Stimulated activated naive CD4-positive, alpha-beta T cell (primary cell): Measurements from ENCODE around the gene ACADS.

ENCODE experiments used
- DNase-seq, 6 experiments: peaks; one replicate each; lab custom pipeline; 2025; lab: John Stamatoyannopoulos, UW

The ACADS gene, protein sequence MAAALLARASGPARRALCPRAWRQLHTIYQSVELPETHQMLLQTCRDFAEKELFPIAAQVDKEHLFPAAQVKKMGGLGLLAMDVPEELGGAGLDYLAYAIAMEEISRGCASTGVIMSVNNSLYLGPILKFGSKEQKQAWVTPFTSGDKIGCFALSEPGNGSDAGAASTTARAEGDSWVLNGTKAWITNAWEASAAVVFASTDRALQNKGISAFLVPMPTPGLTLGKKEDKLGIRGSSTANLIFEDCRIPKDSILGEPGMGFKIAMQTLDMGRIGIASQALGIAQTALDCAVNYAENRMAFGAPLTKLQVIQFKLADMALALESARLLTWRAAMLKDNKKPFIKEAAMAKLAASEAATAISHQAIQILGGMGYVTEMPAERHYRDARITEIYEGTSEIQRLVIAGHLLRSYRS

DNA sequence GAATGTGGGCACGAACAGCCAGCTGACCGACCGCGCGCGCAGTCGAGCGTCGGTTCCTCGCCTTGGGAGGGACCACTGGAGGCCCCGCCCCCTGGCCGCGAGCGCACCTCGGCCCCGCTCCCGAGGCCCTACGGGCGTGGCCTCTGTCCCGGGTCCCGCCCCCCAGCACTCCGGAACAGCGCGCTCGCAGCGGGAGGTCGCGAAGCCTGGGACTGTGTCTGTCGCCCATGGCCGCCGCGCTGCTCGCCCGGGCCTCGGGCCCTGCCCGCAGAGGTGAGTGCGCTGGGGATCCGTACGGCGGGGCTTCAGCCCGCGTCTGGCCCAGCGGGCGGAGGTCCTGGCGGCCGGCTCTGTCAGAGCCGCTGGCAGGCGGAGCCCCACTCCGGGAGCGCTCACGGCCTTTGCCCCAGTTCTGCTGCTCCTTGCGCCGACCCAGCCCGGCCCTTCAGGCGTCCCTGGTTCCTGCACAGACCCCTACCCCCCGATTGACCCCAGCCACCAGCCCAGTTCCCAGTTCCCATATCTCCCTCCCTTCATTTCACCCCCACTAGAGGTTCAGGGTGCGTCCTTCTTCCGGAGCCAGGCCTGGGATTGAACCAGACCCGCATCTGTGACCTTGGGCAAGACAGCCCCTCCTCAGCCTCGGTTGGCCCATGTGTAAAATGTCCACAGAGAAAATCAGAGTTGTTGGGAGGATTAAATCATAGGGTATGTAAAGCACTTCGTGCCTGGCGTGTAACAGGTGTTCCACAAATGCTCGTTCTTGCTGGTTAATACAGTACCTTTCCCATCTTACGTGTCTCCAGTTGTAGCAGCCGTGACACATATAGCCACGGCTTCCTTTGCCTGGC, at the start of gene ACADS:
Gene ACADS, plus strand, starts transcription at position 168 of the 851 bp plus-strand sequence. Its CDS starts 60 bp downstream, at position 228.
- DNase-seq, result peak; percentile 68 to 87 (median 82)

DNA sequence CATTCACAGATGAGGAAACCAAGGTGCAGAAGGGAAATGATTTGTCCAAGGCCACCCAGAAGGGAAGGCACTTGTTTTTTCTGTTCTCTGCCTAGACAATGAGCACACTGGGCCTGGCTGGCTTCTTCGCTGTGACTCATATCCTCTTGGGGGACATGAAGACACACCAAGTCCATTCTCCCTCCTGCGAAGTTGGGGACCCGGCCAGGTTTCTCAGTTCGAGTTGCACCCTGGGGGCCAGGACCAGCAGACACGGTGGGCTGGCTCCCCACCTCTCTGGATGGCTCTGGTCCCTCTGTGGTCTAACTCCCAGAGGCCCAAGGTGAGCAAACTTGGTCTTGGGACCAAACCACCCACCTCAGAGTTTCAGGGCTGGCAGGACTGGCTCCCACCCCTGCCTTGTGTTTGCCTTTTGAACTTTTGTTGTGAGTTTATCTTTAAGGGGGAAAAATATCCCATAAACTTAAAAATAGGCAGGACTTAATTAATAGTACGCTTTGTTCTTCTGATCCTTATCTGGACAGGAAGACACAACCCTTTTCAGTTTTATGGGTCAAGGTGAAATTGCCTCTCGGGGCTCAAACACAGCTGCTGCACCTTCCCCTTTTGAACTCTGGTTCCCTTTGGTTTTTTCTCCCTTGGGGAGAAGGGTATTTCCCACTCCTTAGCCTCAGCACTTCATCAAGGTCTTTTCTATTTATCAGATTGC, 47.7 kb upstream of the ACADS start:
- DNase-seq, result no peak

DNA sequence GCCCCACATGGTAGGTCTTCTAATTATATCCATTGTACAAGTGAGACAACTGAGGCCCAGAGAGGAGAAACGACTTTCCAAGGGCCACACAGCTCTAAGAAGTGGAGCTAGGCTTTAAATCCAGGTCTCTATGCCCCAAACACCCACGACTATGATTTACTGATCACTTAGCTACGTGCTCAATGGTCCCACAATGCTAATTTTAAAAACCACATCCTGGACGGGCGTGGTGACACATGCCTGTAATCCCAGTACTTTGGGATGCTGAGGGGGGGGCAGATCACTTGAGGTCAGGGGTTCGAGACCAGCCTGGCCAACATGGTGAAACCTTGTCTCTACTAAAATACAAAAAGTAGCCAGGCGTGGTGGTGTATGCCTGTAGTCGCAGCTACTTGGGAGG, 47.1 kb upstream of the ACADS start:
- no peak for DNase-seq

DNA sequence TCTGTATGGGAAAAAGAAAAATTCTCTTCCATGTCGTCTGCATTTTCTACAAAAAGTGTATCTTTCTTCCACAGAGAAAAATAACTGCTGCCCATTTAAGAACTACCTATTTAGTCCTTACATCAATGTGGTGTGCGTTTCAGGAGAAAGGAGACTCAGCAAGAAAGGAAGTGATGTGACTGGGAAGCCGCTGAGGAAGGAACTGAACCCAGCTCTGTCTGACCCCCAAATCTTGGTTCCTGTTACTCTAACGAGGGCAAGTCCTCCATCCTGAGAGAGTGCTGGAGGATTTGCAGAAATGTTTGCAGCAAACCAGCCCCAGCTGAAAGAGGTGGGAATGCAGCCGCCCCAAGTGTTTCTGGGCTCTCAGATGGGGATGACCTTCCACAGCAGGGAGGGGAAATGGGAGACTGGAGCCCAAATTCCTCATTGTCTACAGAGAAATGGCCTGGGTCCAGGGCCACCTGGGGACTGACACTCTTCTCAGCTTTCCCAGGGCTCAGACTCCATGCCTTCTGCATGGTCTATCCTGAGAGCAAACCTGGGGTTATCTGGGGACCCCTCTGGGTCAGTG, 45.4 kb upstream of the ACADS start:
- DNase-seq, result no peak

DNA sequence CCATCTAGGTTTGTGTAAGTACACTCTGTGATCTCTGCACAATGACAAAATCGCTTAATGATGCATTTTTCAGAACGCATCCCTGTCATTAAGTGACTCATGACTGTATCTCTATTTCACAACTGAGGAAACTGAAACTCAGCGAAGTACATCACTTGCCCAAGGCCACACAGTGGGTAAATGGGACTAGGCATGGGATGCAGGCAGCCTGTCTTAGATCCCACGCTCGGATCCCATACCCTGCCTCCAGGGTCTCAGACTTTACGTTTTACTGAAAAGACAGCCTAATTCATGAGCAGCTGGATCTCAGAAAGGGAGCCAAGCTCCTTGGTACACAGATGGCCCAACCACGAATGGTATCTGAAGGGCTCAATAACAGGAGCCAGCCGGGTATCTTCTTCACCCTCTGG, 41.1 kb upstream of the ACADS start:
- no peak for DNase-seq

DNA sequence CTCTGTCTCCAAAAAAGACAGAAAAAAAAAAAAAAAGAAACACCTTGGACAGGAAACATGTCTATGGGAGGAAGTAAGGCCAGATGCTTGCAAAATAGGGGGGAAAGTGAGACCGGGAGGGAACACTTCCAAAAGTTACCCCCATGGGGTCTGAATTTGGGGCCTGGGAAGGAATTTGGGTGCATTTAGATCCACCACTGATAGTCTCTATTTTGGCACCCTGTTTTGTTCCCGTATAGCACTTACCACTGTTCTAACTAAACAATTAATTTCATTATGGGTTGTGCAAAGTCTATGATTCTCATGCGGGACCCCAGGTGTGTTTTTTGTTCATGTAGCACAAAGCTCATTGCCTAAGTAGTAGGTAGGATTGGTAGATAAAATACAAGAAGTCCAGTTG, 40.1 kb upstream of the ACADS start:
- DNase-seq, result no peak

DNA sequence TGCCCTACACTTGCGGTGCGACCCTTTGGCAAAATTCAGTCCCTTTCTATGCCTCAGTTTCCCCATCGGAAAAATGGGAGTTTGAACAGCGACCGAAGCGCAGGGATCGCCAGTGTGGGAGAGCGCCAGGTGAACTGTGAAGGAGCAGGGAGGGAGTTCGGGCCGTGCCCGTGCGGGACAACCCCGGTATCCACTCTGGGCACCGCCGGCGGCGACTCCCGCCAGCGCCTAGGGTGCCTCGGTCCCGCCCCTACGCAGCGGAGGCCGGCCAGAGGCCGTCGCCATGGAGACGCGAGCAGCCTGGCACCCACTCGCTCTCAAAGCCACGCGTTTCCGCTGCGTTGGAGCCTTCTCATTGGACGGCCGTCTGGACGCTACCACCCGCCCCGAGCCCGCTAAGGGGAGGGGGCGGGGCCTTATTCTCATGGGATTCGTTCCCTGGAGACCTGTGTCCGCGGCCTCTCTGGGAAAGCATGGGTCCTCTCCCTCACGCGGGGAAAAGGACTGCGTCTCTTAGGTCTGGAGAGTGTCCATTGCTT, 39.4 kb upstream of the ACADS start:
- peak; percentile 95 to 99 (median 98) for DNase-seq

DNA sequence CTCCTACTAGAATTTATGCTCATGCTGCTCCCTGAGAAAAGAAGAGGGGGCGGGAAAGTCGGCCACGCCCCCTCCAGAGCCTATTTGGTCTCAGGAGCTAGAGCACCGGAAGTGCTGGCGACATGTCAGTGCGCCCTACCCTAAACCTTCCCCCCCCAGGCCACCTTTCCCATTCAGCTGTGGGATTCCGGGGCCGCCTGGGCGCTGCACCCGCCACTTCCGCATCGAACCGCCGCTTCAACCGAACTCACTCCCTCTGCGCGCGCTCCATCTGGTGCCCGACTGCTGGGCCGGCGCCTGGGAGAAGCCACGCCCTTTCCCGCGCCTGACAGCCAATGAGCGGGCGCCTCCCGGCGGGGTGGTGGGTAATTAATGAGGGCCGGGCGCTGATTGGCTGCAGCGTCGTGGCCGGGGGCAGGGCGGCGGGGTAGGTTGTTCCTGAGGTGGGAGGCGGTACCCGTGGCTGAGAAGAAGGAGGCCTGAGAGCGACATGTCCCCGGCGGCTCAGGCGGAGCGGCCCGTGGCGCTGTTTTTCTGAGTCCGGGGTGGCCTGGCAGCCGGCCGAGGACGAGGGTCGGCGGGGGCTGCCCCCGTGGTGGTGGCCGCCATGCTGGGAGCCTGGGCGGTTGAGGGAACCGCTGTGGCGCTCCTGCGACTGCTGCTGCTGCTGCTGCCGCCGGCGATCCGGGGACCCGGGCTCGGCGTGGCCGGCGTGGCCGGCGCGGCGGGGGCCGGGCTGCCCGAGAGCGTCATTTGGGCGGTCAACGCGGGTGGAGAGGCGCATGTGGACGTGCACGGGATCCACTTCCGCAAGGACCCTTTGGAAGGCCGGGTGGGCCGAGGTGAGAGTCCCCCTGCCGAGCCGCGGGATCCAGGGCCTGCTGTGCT, 38.7 kb upstream of the ACADS start, which contains the start of gene MLEC:
Gene MLEC, plus strand, starts transcription at position 460 of the 888 bp plus-strand sequence. Its CDS starts 148 bp downstream, at position 608.
- DNase-seq, result peak; percentile 99 to 100 (median 99)

DNA sequence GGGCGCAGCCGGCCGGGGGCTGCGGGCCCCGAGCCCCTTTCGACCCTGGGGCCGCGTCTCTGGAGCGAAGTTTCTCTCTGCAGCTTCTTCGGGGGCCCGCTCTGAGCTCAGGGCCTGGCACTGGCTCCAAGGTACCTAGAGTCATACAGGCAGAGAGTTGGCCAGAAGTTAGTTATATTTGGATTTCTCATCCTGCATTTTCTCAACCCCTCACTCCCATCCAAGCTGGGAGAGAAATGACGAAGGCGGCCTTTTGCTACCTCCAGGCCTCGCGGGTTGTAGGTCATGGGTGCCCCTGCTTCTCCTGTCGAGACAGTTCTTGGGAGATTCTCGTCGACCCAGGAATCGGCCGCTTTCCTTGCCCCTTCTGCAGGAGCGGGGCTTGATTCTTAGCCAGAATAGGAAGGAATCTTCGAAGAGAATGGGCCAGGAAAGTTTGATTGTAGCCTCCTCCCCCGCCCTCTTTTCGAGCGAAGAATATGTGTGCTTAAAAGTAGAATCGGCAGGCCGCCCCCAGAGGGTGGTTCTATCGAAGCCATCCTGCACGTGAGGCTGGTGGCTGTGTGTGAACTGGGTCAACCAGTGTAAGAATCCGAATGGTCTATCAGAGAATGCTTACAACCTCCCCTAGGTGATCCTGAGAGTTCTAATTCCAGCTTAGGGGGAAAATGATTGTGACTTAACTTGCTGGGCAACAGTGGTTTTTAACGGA, 37.9 kb upstream of the ACADS start:
- DNase-seq, result peak in 4 of 6 experiments; percentile 2 to 17 (median 11)

DNA sequence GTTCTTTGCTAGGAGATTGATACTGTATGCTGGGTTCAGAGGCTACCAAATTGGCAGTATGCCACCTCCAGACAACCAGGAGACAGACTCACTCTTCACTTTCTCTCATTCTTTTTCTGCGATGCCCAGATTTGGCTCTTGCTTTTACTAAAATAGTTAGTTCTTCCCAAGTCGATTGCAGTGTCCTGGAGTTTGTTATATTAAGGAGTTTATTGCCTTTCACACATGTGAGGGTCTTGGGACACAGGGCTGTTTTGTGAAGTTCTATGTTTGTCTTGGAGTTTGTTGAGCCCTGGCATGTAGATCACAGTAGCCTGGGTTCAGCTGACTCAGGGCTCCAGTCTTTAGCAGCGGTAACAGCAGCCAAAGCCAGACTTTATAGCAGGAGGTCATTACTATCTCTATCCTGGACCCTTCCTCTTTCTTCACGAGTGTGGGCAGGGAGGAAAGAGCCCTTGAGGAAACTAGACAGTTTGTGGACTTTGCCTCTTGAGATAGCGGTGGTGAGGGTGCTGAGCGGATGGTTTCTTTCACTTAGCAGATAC, 37.0 kb upstream of the ACADS start:
- DNase-seq, result no peak

DNA sequence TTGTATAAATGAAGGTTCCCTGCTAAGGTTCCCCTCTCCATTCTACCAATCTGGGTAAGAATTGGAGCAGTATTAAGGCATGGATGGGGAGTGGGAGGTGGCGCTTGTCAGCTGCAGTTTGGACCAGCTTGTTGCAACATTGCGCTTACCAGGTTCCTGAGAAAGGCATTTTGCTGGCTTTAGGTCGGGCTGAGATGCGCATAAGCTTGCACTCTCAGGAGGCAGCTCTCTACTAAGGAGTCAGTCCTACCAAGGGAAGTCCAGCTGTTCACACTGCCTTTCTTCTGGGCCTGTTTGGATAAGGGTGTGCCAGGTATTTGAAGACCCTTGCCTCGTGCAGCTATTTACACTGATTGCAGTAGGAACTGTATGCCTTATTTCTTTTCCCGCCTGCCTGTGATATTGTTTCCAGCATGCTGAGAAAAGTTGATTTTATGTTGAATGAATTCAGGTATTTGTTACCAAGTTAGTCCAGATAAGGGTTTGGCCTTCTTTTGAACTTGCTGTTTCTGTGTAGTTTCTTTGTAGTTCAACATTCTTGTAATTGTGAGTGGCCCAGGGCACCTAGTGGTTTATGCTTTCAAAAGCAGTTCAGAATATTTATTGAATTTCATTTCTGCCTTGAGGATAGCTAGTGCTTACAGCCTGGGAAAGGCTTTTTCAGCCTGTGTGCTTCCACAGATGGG, 36.1 kb upstream of the ACADS start:
- no peak for DNase-seq

DNA sequence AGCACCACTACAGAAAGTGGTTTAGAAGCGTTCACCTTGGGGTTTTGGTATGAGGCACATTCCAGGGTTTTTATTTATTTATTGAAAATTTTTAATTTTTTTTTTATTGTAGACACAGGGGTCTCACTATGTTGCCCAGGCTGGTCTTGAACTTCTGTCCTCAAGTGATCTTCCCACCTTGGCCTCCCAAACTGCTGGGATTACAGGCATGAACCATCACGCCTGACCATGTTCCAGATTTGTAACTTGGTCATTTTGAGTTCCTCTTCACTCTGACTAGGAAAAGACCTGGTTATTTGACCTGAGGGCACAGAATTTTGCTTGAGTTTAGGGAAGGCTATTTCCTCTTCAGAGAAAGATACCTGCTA, 35.6 kb upstream of the ACADS start:
- peak in 1 of 6 experiments; percentile 6 for DNase-seq

DNA sequence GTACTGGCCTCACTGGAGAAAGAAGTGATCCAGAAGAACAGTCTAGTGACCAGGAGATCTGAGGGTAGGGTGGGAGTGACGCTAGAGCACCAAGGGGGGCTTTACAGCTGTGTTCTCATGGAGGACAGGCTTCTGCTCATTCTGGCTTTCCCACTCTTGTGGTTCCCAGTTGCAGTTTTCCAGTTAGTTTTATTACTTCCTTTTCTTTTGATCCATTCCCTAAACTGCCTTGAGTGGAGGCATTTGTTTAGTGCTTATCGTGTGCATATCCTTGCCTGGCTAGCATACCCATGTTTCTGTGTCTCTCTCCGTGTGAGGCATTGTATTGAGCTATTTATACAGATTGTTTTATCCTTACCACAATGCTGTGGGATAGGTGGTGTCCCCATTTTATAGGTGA, 34.6 kb upstream of the ACADS start:
- no peak for DNase-seq

DNA sequence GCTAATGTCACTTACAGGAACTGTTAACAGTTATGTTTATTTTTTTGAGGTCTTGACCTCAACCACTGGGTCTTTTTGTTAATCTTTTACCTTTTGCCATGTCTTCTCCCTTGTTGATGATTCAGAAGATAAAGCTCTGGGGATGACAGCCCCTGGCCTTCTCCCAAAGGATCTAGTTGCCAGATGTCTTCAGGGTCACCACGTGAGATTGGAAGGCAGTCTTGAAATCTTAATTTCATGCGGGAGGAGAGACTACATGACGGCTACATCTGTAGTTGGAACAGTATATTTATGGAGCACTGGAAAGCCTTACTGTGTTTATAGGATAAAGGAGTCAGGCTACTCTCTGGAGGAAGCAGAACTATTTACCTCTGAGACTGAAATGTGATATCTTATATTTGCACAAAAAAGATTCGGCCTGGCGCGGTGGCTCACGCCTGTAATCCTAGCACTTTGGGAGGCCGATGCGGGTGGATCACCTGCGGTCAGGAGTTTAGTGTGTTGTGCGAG, 33.0 kb upstream of the ACADS start:
- no peak for DNase-seq

DNA sequence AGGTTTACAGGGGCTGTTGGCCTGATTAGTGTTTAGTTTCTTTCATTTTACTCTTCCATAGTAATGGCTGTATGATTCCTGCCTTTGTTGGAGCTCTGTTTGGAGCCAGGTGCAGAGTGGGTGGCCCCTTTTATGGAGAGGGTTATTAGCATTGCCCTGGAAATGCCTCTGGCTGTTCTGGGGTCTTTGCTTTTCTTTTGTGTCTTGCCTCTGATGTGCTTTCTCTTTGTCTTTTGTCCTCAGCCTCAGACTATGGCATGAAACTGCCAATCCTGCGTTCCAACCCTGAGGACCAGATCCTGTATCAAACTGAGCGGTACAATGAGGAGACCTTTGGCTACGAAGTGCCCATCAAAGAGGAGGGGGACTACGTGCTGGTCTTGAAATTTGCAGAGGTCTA, 31.8 kb upstream of the ACADS start:
- DNase-seq, result no peak

DNA sequence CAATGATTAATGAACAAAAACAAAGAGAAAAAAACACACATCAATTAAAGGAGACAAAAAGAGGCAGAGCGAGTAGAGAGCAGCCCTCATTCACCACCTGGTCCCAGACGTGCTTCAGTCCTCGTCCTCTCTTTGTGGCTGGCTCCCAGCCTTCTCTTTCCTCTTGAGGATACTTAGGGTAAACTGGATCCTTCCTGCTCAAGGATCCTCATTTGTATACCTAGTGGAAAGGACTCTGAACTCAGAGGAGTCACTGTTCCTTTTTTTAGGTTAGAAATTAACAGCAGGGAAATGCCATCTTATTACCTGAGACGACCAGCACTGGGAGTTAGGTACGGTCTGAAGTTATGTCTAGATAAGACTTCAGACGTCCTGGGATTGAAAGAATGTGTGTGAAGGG, 29.0 kb upstream of the ACADS start:
- DNase-seq, result no peak

DNA sequence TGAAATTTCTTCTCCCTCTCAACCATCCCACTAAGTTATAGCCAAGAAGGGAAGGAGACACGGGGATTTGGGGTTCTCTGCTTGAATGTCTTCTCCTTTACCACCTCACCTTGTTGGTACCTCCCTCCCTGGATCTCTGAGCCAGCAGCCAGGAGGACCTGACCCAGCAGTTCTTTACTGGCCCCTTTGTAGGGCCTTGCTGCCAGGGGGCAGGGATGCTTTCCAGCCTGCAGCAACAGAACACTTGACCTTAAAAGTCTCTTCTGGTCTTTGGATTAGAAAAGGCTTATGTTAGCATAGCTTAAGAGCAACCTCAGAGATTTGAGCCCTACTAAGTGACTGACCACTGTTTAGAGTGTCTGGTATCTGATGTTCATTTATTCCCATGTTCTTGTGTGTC, 28.3 kb upstream of the ACADS start:
- no peak for DNase-seq

DNA sequence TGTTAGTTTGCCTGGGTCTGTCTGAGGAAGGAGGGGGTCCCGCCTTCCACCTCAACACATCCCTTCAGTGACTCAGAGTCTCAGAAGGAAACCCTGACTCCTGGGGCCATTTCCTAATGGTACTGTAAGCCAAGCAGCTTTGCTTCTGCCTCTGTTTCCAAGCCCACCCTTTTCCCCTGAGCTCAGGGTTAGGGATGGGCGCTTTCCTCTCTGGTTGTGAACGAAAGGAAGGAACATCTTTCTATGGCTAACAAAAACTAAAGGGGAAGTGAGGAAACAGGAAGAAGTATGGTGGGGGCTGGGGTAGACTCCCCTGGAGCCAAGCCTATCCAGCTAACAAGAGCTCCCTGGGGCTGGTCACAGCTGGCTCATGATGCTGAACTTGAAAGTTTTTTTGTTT, 27.0 kb upstream of the ACADS start:
- no peak for DNase-seq

DNA sequence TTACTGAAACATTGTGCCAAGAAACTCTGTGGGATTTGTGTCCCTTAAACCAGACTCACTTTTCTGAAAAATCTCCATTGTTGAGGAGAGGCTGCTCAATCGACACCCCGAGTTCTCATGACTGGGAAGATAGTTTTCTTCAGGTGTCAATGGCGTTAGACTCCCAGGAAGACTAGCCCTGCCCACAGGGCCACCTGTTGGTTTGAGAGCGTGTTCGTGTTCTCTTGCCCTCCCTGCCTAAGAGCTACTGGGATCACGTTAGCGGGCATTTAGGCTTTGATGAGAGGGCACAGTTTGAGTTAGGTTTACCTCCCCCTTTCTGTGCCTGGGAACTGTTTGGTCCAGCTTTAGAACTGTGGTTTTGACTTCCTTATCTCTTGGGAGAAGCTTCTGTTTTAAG, 26.1 kb upstream of the ACADS start:
- DNase-seq, result no peak
